Measurements from ENCODE around the gene PLA2G4B. TPM values are rescaled to one million over a fixed set of nuclear protein-coding genes. Genes with fewer than 3 reads are reported as not detected.
A peak's percentile ranks its signal among the peaks of the same experiment; 100 is the strongest.

Gene PLA2G4B
- total RNA-seq, 2 donors from 2014 or later: 1.5 to 7.6 TPM

GRCh38 chr15:41848631-41849030, 10.0 kb downstream of the PLA2G4B start:
- TF ChIP-seq POLR2AphosphoS5 (IDR thresholded peaks at IDR 0.05): no peak
- TF ChIP-seq POLR2A (IDR thresholded peaks at IDR 0.05): no peak
- no peak for TF ChIP-seq CTCF (IDR thresholded peaks at IDR 0.05)
- Histone ChIP-seq H3K4me3 (no peak overlapping the region), H3K36me3 (peaks cover 2 to 12% of the 10 kb centered on the region in 2 donors), H3K4me1 (replicated peaks) (no peaks in the 10 kb centered on the region), H3K9me3 (no peaks in the 10 kb centered on the region), H3K27ac (no peak overlapping the region), H3K27me3 (replicated peaks; ENCODE audit: insufficient read depth) (no peaks in the 10 kb centered on the region)
- WGBS: 63% methylated on average over 10 of the region's 10 CpGs
- intact Hi-C loops (cut with DNase I): no loop called here
- no peak for DNase-seq (ENCODE audit: low spot score)

- peak; percentile 35 for DNase-seq (ENCODE audit: low spot score)
- 40% methylated on average over 6 of the region's 6 CpGs for WGBS
- peaks cover 2 to 12% of the 10 kb centered on the region in 2 donors for H3K36me3 ChIP-seq
- no peak overlapping the region for H3K4me3 ChIP-seq
- H3K27ac ChIP-seq: peak overlapping the region in 1 of 2 donors; percentile 57
- no peaks in the 10 kb centered on the region for H3K27me3 ChIP-seq (replicated peaks; ENCODE audit: insufficient read depth)
- H3K4me1 ChIP-seq (replicated peaks): no peaks in the 10 kb centered on the region
- TF ChIP-seq POLR2AphosphoS5 (IDR thresholded peaks at IDR 0.05) (no peak), CTCF (IDR thresholded peaks at IDR 0.05) (no peak), POLR2A (IDR thresholded peaks at IDR 0.05) (no peak)
- intact Hi-C loops (cut with DNase I): no loop called here
- no peaks in the 10 kb centered on the region for H3K9me3 ChIP-seq
These were observed 10.6 kb downstream of the PLA2G4B start for GRCh38 chr15:41849204-41849603.

- H3K27me3 ChIP-seq (replicated peaks; ENCODE audit: insufficient read depth): no peaks in the 10 kb centered on the region
- intact Hi-C loops (cut with DNase I): no loop called here
- H3K9me3 ChIP-seq: no peaks in the 10 kb centered on the region
- no peak for TF ChIP-seq CTCF (IDR thresholded peaks at IDR 0.05)
- TF ChIP-seq POLR2A (IDR thresholded peaks at IDR 0.05): peak; percentile 12
- peak; percentile 68 for TF ChIP-seq POLR2AphosphoS5 (IDR thresholded peaks at IDR 0.05)
- WGBS: 29% methylated on average over 8 of the region's 8 CpGs
- no peaks in the 10 kb centered on the region for H3K4me1 ChIP-seq (replicated peaks)
- H3K36me3 ChIP-seq: peaks cover 2 to 12% of the 10 kb centered on the region in 2 donors
- peak; percentile 73 for DNase-seq (ENCODE audit: low spot score)
- H3K4me3 ChIP-seq: no peak overlapping the region
- H3K27ac ChIP-seq: peak overlapping the region in 1 of 2 donors; percentile 57
These were observed 11.2 kb downstream of the PLA2G4B start for GRCh38 chr15:41849861-41850260.

- Histone ChIP-seq H3K4me3 (no peak overlapping the region), H3K9me3 (no peaks in the 10 kb centered on the region), H3K36me3 (peaks cover 2 to 12% of the 10 kb centered on the region in 2 donors), H3K27me3 (replicated peaks; ENCODE audit: insufficient read depth) (no peaks in the 10 kb centered on the region), H3K27ac (no peak overlapping the region), H3K4me1 (replicated peaks) (no peaks in the 10 kb centered on the region)
- no peak for DNase-seq (ENCODE audit: low spot score)
- TF ChIP-seq CTCF (IDR thresholded peaks at IDR 0.05): no peak
- TF ChIP-seq POLR2AphosphoS5 (IDR thresholded peaks at IDR 0.05): no peak
- TF ChIP-seq POLR2A (IDR thresholded peaks at IDR 0.05): no peak
- 83% methylated on average over 16 of the region's 16 CpGs for WGBS
- intact Hi-C loops (cut with DNase I): no loop called here
These were observed 12.0 kb downstream of the PLA2G4B start for GRCh38 chr15:41850482-41851166.

GRCh38 chr15:41851167-41851523, 12.5 kb downstream of the PLA2G4B start:
- no peak overlapping the region for H3K4me3 ChIP-seq
- H3K27me3 ChIP-seq (replicated peaks; ENCODE audit: insufficient read depth): no peaks in the 10 kb centered on the region
- no peak for DNase-seq (ENCODE audit: low spot score)
- intact Hi-C loops (cut with DNase I): no loop called here
- H3K36me3 ChIP-seq: peaks cover 2 to 12% of the 10 kb centered on the region in 2 donors
- no peak for TF ChIP-seq CTCF (IDR thresholded peaks at IDR 0.05)
- no peak for TF ChIP-seq POLR2AphosphoS5 (IDR thresholded peaks at IDR 0.05)
- TF ChIP-seq POLR2A (IDR thresholded peaks at IDR 0.05): no peak
- no peak overlapping the region for H3K27ac ChIP-seq
- H3K4me1 ChIP-seq (replicated peaks): no peaks in the 10 kb centered on the region
- no peaks in the 10 kb centered on the region for H3K9me3 ChIP-seq
- 59% methylated on average over 11 of the region's 11 CpGs for WGBS

Data from prostate gland (tissue), 2 donors.